ENCODE data around the gene TNIK.
A peak's percentile ranks its signal among the peaks of the same experiment; 100 is the strongest.
"Not testable (repeated sequence)": the region's sequence is repeated elsewhere in the genome, so short reads cannot be mapped to it uniquely, and the experiment has no call there.

Gene TNIK

DNA sequence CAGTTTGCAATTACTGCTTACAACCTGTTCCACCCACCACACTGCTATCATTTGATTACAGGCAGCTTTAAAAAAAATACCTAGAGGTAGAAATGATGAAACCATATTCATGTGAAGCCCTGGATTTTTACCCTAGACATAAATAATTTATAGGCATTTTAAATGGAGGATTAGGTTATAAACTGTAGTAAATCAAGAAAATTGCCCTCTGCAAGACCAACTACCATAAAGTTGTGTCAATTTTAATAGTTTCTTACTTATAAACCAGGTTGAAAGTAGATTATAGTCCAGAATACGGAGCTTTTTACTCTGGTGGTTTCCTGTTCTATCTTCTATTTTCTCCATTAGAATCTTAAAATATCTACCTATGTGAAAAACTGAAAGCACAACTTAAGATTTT lies 13.9 kb downstream of the TNIK start:
- no peak for DNase-seq (ENCODE audit: low spot score)

DNA sequence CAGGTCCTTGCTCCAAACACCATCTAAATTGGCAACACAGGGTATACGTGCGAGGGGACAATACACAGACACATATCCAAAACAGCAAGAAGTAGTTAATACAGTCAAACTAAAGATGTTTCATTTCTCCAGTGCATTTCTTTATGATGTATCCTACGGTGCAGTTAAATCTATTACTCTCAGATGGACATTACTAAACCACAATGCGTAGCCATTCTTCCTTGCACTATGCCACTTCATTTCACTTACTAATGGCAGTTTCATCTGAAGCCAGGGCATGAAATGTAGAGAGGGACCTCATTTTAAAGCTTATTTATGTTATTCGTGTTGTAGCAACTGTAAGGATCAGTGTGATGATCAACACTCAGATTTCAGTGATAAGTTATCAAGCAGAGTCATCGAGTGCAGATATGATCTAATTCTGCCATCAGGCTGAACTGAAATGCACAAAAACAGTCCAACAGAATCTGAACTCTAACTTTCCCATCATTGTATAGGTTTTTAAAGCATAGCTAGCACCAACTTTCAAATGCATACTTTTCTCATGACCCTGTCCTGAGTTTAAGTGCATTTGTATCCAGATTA lies 14.5 kb downstream of the TNIK start:
- DNase-seq (ENCODE audit: low spot score), result no peak

DNA sequence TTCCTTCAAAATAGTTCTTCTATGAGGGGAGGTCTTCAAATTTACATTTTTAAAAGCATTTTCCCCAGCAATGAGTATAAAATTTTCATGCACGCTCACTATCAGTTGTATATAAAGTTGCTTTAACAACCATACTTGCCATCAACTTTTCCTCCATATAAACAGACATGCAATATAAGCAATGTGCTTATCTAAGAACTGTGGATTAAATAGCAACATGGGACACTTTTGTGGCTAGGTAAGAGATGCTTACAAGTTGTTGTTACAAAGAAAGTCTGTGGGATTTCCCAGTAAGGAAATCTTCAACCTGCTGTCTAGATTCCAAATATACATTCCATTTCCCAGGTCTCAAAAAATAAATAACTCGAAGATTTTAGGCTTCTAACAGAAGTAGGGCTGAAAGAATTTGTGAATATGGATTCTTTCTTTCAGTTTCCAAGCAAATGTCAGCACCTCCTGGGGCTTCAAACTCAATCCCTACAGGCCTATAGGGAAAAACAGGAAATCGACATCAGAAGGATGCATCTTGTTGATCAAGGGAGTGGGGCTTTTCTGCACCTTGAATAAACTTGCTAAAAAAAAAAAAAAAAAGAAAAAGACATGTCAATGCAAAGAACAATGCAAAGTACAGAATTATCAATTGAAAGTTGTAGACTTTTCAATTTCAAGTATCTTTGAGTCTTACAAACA lies 16.1 kb downstream of the TNIK start:
- DNase-seq (ENCODE audit: low spot score), result no peak

- no peak for DNase-seq (ENCODE audit: low spot score)
Observed at GRCh38 chr3:171443211-171443957, 16.8 kb downstream of the TNIK start.

DNA sequence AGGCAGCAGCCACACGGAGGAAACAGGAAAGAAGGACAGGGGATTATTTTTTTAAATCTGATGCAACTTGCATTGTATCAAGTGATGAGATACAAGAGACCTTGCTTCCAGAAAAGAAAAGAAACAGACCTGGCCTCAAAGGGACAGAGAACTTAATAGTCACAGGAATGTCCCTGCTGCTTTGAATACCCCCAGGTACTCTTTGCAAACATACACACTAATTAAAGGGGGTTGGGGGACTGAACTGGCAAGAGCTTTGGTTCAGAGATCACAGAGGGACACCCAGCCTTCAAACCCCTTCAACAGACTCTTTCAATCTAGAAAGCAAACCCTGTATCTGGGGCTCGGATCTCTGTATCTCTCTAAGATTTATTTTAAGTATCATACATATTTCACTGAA lies 18.0 kb downstream of the TNIK start:
- DNase-seq (ENCODE audit: low spot score), result no peak

DNA sequence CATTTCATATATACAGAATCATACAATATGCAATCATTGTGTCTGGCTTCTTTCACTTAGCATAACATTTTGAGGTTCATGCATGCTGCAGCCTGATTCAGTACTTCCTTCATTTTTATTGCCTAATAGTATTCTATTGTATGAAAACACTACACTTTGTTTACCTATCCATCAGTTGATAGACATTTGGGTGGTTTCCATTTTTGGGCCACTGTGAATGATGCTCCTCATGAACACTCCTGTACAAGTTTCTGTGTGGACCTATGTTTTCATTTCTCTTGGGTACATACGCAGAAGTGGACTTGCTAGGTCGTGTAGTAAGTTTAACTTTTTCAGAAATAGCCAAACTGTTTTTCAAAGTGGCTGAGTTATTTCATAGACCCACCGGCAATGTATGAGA lies 18.8 kb downstream of the TNIK start:
- DNase-seq (ENCODE audit: low spot score), result no peak

DNA sequence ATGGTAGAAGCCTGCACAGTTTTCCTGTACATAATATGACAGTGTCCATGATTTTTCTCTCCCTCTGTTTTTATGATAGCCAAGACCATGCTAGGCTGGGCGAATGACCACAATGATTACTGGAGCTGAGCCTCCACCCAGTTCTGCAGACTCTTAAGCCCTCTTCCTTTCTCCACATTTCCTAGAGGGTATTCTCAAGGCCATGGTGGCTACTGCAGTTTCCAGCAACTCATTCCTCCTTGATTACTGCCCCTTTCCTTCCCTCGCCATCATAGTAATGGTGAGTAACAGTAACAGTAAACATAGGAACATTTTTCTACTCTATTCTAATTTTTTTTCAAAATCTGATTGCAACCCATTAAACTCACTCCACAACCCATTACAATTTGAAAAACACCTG lies 20.2 kb downstream of the TNIK start:
- DNase-seq (ENCODE audit: low spot score), result no peak

GRCh38 chr3:171437115-171437756 lies 23.0 kb downstream of the TNIK start:
- no peak for DNase-seq (ENCODE audit: low spot score)

DNA sequence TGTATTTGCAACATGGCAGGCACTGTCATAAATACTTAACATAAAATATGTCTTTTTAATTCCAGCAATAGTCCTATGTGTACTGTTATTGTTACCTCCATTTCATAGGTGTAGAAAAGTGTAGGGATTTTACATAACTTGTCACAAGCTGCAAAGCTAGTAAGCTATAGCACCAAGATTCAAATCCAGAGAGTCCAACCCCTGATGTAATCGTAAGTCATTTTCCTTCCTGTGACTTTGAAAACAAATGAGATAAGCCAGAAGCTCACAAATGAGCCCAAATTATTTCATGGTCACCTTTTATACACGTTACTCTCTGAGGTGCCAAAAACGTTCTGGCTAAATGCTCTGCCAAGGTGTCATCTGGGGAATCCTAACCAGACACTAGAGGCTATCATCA lies 23.8 kb downstream of the TNIK start:
- no peak for DNase-seq (ENCODE audit: low spot score)

GRCh38 chr3:171435757-171436156 lies 24.4 kb downstream of the TNIK start:
- no peak for DNase-seq (ENCODE audit: low spot score)

GRCh38 chr3:171435143-171435542 lies 25.1 kb downstream of the TNIK start:
- DNase-seq (ENCODE audit: low spot score), result no peak

GRCh38 chr3:171432548-171432947 lies 27.7 kb downstream of the TNIK start:
- no peak for DNase-seq (ENCODE audit: low spot score)

GRCh38 chr3:171431550-171431949 lies 28.7 kb downstream of the TNIK start:
- DNase-seq (ENCODE audit: low spot score), result no peak

GRCh38 chr3:171430530-171430929 lies 29.7 kb downstream of the TNIK start:
- no peak for DNase-seq (ENCODE audit: low spot score)

GRCh38 chr3:171429635-171430034 lies 30.6 kb downstream of the TNIK start:
- no peak for DNase-seq (ENCODE audit: low spot score)

DNA sequence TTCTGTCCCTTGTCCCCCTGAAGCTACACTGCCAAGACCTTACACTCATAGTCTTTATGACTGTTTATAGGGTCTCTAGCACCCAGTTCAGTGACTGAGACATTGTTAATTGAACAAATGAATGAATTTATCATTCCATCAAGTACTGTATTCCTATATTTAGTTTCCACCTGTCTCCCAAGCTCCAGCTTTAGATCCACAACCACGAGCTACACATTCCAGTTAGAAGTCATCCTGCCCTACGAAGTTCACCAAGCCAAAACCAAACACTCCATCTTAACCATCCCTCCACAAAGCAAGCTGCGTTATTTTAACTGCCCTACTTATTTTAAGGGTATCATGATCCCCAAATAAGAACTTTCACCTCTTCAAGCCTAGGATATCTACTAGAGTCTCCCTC lies 31.3 kb downstream of the TNIK start:
- DNase-seq (ENCODE audit: low spot score), result no peak

DNA sequence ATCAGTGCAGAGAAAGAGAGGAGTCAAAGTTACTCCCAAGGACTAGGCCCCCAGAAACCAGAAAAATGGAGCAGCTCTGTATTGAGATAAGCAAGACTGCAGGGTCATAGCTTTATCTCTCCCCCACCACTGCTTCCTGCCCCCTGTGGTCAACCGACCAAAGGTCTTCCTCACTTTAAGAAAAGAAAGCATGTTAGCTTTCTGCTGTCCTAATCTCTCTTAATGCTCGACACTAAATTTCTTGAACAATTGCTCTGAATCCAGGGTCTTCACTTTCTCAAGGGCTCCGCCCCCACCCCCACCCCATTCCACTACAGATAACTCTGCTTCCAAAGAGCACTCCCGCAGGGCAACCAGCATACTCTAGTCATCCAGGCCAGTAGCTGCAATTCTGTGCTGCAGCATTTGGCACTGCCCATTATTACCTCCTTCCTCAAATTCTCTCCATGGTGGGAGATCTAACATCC lies 31.9 kb downstream of the TNIK start:
- DNase-seq (ENCODE audit: low spot score), result no peak

DNA sequence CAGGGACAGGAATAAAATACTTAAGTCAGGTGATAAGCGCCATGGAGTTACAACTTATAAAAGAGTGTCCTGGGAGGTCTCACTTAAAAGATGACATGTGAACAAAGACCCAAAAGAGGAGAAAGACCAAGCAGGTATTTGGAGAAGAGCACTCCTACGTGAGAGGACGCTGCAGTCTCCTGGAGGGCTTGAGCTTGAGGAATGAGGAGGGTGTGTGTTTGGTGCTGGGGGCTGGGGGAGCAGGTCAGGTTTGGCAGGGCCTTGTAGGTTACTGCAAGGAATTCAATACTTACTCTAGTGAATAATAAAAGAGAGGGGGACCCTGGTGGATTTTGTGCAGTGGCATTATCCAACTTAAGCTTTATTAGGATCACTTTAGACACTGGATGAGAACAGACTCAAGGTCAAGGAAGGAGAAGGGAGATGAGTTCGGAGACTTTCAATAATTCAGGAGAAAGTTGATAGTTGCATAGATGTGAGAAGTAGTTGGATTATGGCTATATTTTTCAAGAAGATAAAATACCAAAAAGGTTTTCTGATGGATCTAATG lies 32.4 kb downstream of the TNIK start:
- DNase-seq (ENCODE audit: low spot score), result no peak

GRCh38 chr3:171424063-171424462 lies 36.1 kb downstream of the TNIK start:
- not testable (repeated sequence) for DNase-seq (ENCODE audit: low spot score)

- not testable (repeated sequence) for DNase-seq (ENCODE audit: low spot score)
Observed at GRCh38 chr3:171422855-171423254, 37.4 kb downstream of the TNIK start.

- peak; percentile 48 for DNase-seq (ENCODE audit: low spot score)
Observed at GRCh38 chr3:171420667-171421066, 39.5 kb downstream of the TNIK start.

GRCh38 chr3:171419457-171419856 lies 40.7 kb downstream of the TNIK start:
- DNase-seq (ENCODE audit: low spot score), result peak; percentile 69

Data from putamen (tissue), 1 donor.